GM12892 (cell line): ENCODE results near the gene MGLL.

Experiments
- POLR2A ChIP-seq: IDR thresholded peaks from 2 replicates; pipeline ENCODE4 v1.6.1; 2011; ENCODE audit warnings: low read depth, low read length, control low read depth
- POLR2AphosphoS5 ChIP-seq: IDR thresholded peaks from 2 replicates; pipeline ENCODE4 v1.6.1; 2011; ENCODE audit warnings: low read depth, low read length, control low read depth
- TAF1 ChIP-seq: IDR thresholded peaks from 2 replicates; pipeline ENCODE4 v1.6.1; 2011; ENCODE audit warnings: low read depth, mild to moderate bottlenecking, control low read depth, low read length, borderline replicate concordance

DNA sequence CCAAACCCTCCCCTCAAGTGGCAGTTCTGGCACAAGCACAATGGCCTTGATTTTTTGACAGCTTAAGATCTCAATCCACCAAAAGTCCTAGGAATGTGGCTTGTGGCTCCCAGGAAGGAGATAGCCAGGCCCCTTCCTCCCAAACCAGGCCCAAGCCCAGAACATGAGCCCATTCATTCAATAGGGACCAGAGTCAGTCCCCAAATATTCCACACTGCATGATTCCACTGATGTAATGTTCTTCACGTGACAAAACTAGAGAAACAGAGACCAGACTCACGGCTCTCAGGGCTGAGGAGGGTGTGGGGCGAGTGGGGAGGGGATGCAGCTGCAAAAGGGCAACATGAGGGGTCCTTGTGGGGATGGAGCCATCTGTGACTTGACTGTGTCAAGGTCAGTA, 124.0 kb downstream of the MGLL start:
- no peak for TF ChIP-seq POLR2A
- no peak for TF ChIP-seq POLR2AphosphoS5
- no peak for TF ChIP-seq TAF1
